Upper lobe of left lung (tissue), 6 donors: Measurements from ENCODE around the gene SSR4. TPM values are rescaled to one million over a fixed set of nuclear protein-coding genes. Genes with fewer than 3 reads are reported as not detected.

ENCODE experiments used
- ATAC-seq, 2 donors: fragments of 200-7000 bp; cut with Tn5 transposase; one replicate each; pipeline ENCODE4 v1.9.1; 2022; ENCODE audit warnings: mild to moderate bottlenecking in 2 of 2, moderate library complexity in 2 of 2; ENCODE audit not compliant: low FRiP score in 2 of 2
- DNase-seq, 2 donors: peaks; one replicate each; pipeline ENCODE4 v3.0.0-alpha.2; 2019 to 2020
- H3K27ac ChIP-seq, 4 donors: fragments of 200-600 bp; sonication (generic); one replicate each; pipeline ENCODE4 v1.5.1; 2016 to 2019
- H3K27me3 ChIP-seq, 4 donors: fragments of 200-600 bp; sonication (generic); one replicate each; pipeline ENCODE4 v1.5.1; 2017 to 2019
- H3K36me3 ChIP-seq, 4 donors: fragments of 200-600 bp; sonication (generic); one replicate each; pipeline ENCODE4 v1.5.1; 2016 to 2019
- H3K4me1 ChIP-seq, 4 donors: fragments of 200-600 bp; sonication (generic); one replicate each; pipeline ENCODE4 v1.5.1; 2018 to 2019
- H3K4me3 ChIP-seq, 4 donors: fragments of 200-600 bp; sonication (generic); one replicate each; pipeline ENCODE4 v1.5.1; 2017 to 2019; ENCODE audit warnings: mild to moderate bottlenecking in 2 of 4, moderate library complexity in 1 of 4
- H3K9me3 ChIP-seq, 4 donors: fragments of 200-600 bp; sonication (generic); one replicate each; pipeline ENCODE4 v1.5.1; 2018 to 2019
- EP300 ChIP-seq, 4 donors: sonication (generic); formaldehyde crosslinking; IDR thresholded peaks; one replicate each; pipeline ENCODE4 v1.5.1; 2017; ENCODE audit warnings: antibody characterized with exemption in 4 of 4, control low read depth in 2 of 4
- POLR2A ChIP-seq, 4 donors: fragments of 450-650 bp; IDR thresholded peaks; one replicate each; pipeline ENCODE4 v1.5.1; 2016 to 2017; ENCODE audit warnings: antibody characterized with exemption in 4 of 4, mild to moderate bottlenecking in 2 of 4
- POLR2AphosphoS5 ChIP-seq, 2 donors: sonication (generic); formaldehyde crosslinking; IDR thresholded peaks; one replicate each; pipeline ENCODE4 v1.5.1; 2017; ENCODE audit warnings: antibody characterized with exemption in 2 of 2
- WGBS, 2 donors: methylation state at CpG; one replicate each; pipeline ENCODE4 v1.1.5; 2017 to 2018; 5-methylcytosine and 5-hydroxymethylcytosine counted together
- total RNA-seq, 6 donors: library from RNA; depleted of rRNA in 4 of 6; stranded (reverse); fragments of >200 nt in 4 of 6; gene quantifications; one replicate each; pipeline versions ENCODE4 v1.1.0 to v1.2.1, GENCODE V29; 2016 to 2021
- TF ChIP-seq, protein P1 (sequence below), 6 experiments: fragments of 450-650 bp in 4 of 6; fragments of 200-600 bp in 2 of 6; sonication (generic) in 2 of 6; IDR thresholded peaks; one replicate each; pipeline ENCODE4 v1.5.1; 2016 to 2019; ENCODE audit warnings: antibody characterized with exemption in 6 of 6
- donor health status: DM: no; HTN: no; CAD: no; lungs with moderate emphysema.
- donor health status: DM: no; HTN: yes; CAD: no; lungs with severe emphysema.

The SSR4 gene
- total RNA-seq, 6 donors from 2014 or later, result 70.2 to 328 (median 172) TPM

DNA sequence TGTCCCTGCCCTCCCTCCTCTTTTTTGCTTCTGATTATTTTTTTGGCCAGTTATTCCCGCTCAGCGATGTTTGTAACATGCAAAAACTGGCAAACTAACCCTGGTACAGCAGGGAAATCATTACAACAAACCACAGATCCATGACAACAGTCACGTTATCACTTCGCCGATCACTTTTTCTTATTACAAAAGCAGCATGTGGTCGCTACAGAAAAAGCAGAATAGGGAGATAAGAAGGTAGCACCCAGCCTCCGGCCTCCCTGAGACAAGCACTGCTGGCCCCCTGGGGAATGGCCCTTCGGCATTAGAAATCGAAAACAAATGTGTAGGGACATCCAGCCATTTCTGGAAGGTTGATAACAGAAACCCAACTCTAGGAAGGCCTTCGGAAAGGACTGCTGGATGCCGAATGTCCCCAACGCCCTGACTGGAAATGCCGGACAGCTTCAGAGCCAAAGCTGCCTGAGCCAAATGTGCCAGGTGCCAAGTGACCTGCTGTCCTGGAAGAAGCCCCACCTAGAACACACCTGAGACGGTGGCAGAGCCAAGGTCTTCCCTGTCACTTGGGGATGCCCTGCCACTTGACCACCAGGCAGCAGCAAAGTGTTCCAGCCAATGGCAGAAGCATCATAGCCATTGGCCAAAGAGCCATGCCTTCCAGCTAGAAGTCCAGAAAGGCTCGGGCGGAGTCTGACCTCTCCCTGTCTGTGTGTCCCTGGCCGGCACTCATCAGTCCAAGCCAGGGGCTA is 3.2 kb upstream of the SSR4 start:
- ATAC-seq, result no peak
- DNase-seq, result peak in 1 of 2 donors; percentile 0
- peaks cover 9 to 29% (median 19%) of the 10 kb centered on the region in 4 donors for H3K4me1 ChIP-seq
- H3K27ac ChIP-seq, result no peak overlapping the region
- no peaks in the 10 kb centered on the region for H3K27me3 ChIP-seq
- peaks cover 0 to 40% (median 9%) of the 10 kb centered on the region in 4 donors for H3K36me3 ChIP-seq
- 85 to 87% methylated on average over 13 to 17 of the region's 17 CpGs for WGBS, 2 donors
- peaks cover 0 to 17% (median 0%) of the 10 kb centered on the region in 4 donors for H3K9me3 ChIP-seq
- TF ChIP-seq POLR2AphosphoS5 (IDR thresholded peaks at IDR 0.05) (no peak), POLR2A (IDR thresholded peaks at IDR 0.05) (no peak), EP300 (IDR thresholded peaks at IDR 0.05) (no peak)
- TF ChIP-seq, protein P1, sequence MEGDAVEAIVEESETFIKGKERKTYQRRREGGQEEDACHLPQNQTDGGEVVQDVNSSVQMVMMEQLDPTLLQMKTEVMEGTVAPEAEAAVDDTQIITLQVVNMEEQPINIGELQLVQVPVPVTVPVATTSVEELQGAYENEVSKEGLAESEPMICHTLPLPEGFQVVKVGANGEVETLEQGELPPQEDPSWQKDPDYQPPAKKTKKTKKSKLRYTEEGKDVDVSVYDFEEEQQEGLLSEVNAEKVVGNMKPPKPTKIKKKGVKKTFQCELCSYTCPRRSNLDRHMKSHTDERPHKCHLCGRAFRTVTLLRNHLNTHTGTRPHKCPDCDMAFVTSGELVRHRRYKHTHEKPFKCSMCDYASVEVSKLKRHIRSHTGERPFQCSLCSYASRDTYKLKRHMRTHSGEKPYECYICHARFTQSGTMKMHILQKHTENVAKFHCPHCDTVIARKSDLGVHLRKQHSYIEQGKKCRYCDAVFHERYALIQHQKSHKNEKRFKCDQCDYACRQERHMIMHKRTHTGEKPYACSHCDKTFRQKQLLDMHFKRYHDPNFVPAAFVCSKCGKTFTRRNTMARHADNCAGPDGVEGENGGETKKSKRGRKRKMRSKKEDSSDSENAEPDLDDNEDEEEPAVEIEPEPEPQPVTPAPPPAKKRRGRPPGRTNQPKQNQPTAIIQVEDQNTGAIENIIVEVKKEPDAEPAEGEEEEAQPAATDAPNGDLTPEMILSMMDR (IDR thresholded peaks at IDR 0.05), result no peak
- no peak overlapping the region for H3K4me3 ChIP-seq

DNA sequence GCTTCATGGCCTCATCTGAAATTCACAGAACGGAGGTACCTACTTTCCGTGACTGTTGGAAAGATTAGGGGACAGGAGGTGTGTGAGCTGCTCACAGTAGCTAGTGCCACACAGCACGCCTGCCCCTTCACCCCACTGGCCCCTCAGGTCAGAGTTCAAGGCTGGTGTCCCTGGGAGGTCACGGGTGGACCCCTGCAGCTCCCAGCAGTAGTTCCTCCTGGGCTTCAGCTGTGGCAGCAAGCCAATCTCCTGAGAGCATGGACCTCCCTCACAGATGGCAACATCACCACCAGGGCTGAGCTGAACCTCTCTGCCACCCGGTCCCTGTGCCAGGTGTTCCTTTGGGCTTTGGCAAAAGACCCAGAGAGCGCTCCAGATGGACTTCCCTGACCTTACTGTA is 2.1 kb upstream of the SSR4 start:
- Histone ChIP-seq H3K27me3 (no peaks in the 10 kb centered on the region), H3K4me1 (peaks cover 9 to 31% (median 19%) of the 10 kb centered on the region in 4 donors), H3K9me3 (peaks cover 0 to 24% (median 0%) of the 10 kb centered on the region in 4 donors), H3K4me3 (no peak overlapping the region), H3K36me3 (peaks cover 0 to 38% (median 8%) of the 10 kb centered on the region in 4 donors), H3K27ac (peak overlapping the region in 1 of 4 donors; percentile 92)
- peak in 1 of 2 donors; percentile 10 for DNase-seq
- TF ChIP-seq, protein P1 (IDR thresholded peaks at IDR 0.05), result no peak
- no peak for TF ChIP-seq POLR2AphosphoS5 (IDR thresholded peaks at IDR 0.05)
- TF ChIP-seq EP300 (IDR thresholded peaks at IDR 0.05), result no peak
- no peak for TF ChIP-seq POLR2A (IDR thresholded peaks at IDR 0.05)
- no peak for ATAC-seq
- 87% methylated on average over 6 of the region's 6 CpGs; no CpG with 5 or more reads in 1 of the 2 donors for WGBS, 2 donors

DNA sequence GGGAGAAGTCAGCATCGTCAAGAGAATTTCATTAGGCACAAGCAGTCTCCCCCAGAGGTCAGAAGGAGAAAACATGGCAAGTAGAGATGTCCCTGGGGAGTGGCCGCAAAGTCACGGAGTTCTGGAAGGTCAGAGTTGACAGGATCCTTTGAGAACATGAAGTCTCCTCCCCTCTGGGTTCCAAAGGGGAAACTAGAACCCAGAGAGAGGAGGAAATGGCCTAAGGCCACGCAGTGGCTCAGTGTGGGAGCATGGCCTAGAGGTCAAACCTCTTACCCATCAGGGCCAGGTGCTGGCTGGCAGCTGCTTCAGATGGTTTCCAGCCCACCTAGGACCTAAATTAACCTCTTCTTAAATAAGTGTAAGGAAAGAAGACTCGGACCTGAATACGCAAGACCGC is 1.2 kb upstream of the SSR4 start:
- TF ChIP-seq POLR2A (IDR thresholded peaks at IDR 0.05) (no peak), POLR2AphosphoS5 (IDR thresholded peaks at IDR 0.05) (no peak), EP300 (IDR thresholded peaks at IDR 0.05) (no peak)
- TF ChIP-seq, protein P1 (IDR thresholded peaks at IDR 0.05), result no peak
- Histone ChIP-seq H3K9me3 (peaks cover 0 to 31% (median 0%) of the 10 kb centered on the region in 4 donors), H3K36me3 (peaks cover 0 to 38% (median 9%) of the 10 kb centered on the region in 4 donors), H3K4me1 (peaks cover 9 to 31% (median 19%) of the 10 kb centered on the region in 4 donors), H3K27me3 (no peaks in the 10 kb centered on the region), H3K4me3 (peak overlapping the region; percentile 40 to 83 (median 70)), H3K27ac (peak overlapping the region; percentile 91 to 97 (median 92))
- ATAC-seq, result peak in 1 of 2 donors; percentile 28
- 37 to 40% methylated on average over 2 to 7 of the region's 7 CpGs for WGBS, 2 donors
- no peak for DNase-seq

DNA sequence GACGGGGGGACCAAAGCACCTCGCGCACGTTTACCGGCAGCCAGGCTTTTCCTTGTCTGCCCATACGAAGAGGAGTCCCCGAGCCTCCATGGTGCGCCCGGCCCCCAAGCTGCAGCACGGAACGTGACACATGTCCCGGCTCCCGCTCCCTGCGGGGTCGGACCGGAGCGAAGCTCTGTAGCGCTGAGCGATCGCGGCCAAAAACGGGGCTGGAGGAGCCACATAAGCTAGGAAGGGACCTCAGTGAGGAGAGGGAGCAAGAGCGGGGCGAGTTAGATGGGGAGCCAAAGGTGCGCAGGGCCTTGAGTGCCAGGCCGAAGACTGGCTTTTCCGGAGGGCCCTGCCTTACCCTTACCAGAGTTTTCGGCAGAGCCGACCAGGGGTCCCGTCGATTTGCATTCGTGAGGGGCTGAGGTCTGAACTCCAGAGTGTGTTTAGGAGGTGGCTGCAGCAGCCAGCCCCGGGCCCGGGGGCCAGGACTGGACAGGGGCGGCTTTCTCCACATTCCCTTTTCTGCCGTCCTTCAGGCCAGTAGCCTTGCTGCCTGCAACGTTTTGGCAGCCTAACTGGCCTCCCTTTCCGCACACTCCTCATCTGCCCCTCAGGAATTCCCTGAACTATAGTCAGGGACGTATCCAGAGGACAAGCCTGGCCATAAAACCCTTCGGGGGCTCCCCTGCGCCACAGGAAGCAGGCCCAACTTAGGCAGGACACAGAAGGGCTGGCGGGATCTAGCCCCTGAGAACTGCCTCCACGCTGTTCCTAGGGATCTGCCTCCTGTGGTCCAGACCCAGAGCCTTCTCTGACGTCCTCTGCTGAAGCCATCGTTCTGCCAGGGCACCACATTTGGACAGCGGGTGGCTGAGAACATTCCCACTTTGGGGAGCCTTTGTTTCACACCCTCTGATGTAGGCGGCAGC is 689 bp downstream of the SSR4 start:
- Histone ChIP-seq H3K27me3 (no peaks in the 10 kb centered on the region), H3K4me1 (peaks cover 9 to 31% (median 19%) of the 10 kb centered on the region in 4 donors), H3K27ac (peak overlapping the region; percentile 91 to 97 (median 92)), H3K36me3 (peaks cover 0 to 32% (median 12%) of the 10 kb centered on the region in 4 donors), H3K4me3 (peak overlapping the region; percentile 68 to 83 (median 72)), H3K9me3 (peaks cover 0 to 36% (median 0%) of the 10 kb centered on the region in 4 donors)
- peak in 1 of 2 donors; percentile 37 for DNase-seq
- TF ChIP-seq EP300 (IDR thresholded peaks at IDR 0.05), result no peak
- TF ChIP-seq, protein P1 (IDR thresholded peaks at IDR 0.05), result no peak
- no peak for TF ChIP-seq POLR2AphosphoS5 (IDR thresholded peaks at IDR 0.05)
- peak in 1 of 2 donors; percentile 1 for ATAC-seq
- WGBS, 2 donors, result 46% methylated on average over 41 of the region's 47 CpGs; no CpG with 5 or more reads in 1 of the 2 donors
